KOPT-K1 (cell line): Measurements from ENCODE around the gene KCTD3.

Experiments
- H3K27ac ChIP-seq: fragments of 200-600 bp; sonication (generic); 2 replicates; pipeline ENCODE4 v1.5.1; 2016; ENCODE audit warnings: antibody characterized with exemption, mild to moderate bottlenecking, low read depth, low read length; ENCODE audit not compliant: poor library complexity, severe bottlenecking
- H3K36me3 ChIP-seq: fragments of 200-600 bp; sonication (generic); 2 replicates; pipeline ENCODE4 v1.5.1; 2017; ENCODE audit warnings: antibody characterized with exemption, mild to moderate bottlenecking, low read length, moderate library complexity; ENCODE audit not compliant: insufficient read depth
- H3K9me3 ChIP-seq: fragments of 200-600 bp; sonication (generic); 2 replicates; pipeline ENCODE4 v1.5.1; 2017; ENCODE audit warnings: antibody characterized with exemption, low read length, mild to moderate bottlenecking; ENCODE audit not compliant: insufficient read depth, poor library complexity, severe bottlenecking

The KCTD3 gene

DNA sequence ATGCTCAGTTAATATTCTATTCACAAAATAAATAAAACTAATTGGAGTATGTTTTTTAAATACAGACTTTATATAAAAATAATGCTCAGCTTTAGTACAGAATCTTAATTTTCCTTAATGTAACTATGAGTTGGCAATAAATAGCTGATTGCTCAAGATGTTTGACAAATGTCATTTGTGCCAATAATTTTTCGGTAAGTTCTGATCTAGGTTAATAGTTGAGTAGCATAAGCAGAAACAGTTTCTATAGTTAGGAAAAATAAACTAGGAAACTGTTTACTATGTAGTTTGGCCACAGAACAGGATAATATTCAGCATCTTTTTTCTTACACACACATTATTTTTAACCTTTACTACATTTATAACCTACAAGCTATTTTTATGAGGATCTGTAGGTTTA, 40.3 kb downstream of the KCTD3 start:
- Histone ChIP-seq H3K9me3 (no peaks in the 10 kb centered on the region), H3K36me3 (peaks cover 53% of the 10 kb centered on the region), H3K27ac (no peak overlapping the region)

GRCh38 chr1:215608646-215609045, 41.5 kb downstream of the KCTD3 start:
- H3K27ac ChIP-seq, result no peak overlapping the region
- no peaks in the 10 kb centered on the region for H3K9me3 ChIP-seq
- peaks cover 53% of the 10 kb centered on the region for H3K36me3 ChIP-seq

DNA sequence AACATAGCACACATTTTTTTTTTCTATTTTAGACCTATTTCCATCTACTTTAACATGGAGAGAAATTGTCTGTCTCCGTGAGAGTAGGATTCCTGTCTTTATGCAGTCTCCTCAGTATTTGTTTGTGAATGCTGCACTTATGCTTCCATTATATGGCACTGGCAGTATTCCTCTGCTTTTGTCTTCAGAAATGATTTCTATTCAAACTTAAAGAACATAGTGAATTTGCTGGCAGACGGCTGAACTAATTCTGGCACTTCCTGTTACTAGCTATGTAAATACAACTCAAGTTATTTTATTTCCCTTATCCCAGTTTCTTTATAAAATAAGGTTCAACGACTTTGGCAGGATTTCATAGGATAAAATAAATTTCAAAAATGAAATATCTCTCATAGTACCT, 45.3 kb downstream of the KCTD3 start:
- H3K9me3 ChIP-seq, result no peaks in the 10 kb centered on the region
- no peak overlapping the region for H3K27ac ChIP-seq
- peaks cover 56% of the 10 kb centered on the region for H3K36me3 ChIP-seq

GRCh38 chr1:215617979-215618378, 50.9 kb downstream of the KCTD3 start:
- H3K9me3 ChIP-seq, result no peaks in the 10 kb centered on the region
- peaks cover 61% of the 10 kb centered on the region for H3K36me3 ChIP-seq
- H3K27ac ChIP-seq, result no peak overlapping the region

GRCh38 chr1:215623162-215623561, 56.1 kb downstream of the KCTD3 start:
- H3K27ac ChIP-seq, result no peak overlapping the region
- peaks cover 38% of the 10 kb centered on the region for H3K36me3 ChIP-seq
- no peaks in the 10 kb centered on the region for H3K9me3 ChIP-seq

GRCh38 chr1:215625949-215626348, 58.8 kb downstream of the KCTD3 start:
- Histone ChIP-seq H3K9me3 (no peaks in the 10 kb centered on the region), H3K36me3 (peaks cover 17% of the 10 kb centered on the region), H3K27ac (no peak overlapping the region)

- no peaks in the 10 kb centered on the region for H3K36me3 ChIP-seq
- H3K27ac ChIP-seq, result no peak overlapping the region
Observed at GRCh38 chr1:215631040-215631439, 63.9 kb downstream of the KCTD3 start.

DNA sequence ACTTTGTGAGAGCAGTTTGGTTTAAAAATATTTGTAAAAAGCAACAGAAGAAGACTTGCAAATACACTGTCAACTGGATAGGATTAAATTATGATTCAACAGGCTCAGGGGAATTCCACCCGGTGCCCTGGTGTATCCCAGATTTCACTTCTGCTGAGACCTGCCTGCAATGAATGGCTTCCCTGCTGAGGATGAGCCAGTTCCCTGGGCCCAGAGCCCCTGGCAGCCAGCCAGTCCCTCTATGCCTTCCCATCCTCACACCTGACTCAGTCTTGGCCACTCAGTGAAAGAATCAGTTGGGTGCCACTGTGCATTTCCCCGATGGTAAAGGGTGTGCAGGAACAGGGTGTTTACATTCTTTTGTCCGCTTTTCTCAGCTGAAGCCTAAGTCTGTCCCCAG, 64.4 kb downstream of the KCTD3 start:
- Histone ChIP-seq H3K9me3 (no peaks in the 10 kb centered on the region), H3K36me3 (no peaks in the 10 kb centered on the region), H3K27ac (no peak overlapping the region)

More at GRCh38 chr1:215631040-215631439, 63.9 kb downstream of the KCTD3 start:
- no peaks in the 10 kb centered on the region for H3K9me3 ChIP-seq

- Histone ChIP-seq H3K27ac (no peak overlapping the region), H3K9me3 (no peaks in the 10 kb centered on the region), H3K36me3 (no peaks in the 10 kb centered on the region)
Observed at GRCh38 chr1:215635827-215636226, 68.7 kb downstream of the KCTD3 start.

DNA sequence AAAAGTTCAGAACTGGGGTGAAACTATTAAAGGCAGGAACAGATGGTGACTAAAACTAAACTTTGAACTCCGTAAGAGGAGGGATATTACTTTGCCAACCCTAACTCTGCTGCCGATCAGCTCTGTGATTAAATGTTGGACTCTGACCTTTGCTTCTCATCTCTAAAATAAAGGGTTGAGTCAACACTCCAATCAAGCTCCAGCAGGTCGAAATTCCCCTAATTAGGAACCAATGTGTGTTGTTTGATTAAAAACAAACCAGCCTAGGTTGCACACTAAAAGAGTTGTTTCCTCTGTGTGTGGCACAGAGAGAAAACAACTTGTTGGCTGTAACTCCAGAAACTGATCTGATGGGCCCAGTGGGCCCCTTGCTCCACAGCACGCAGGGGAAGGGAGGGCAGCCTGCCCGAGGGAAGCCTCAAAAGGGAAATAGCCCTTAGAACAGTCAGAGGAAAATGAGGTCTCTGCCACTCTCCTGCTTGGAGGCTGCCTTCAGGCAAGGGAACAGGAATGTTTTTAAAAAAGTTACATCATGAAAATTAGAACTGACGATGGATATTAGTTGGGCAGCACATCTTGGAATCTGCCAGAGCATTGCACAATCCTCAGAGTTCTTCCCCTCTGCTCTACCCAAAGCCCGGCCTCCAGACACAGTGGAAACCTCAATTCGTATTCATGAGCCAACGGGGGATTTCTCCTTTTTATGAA, 69.3 kb downstream of the KCTD3 start:
- H3K27ac ChIP-seq, result no peak overlapping the region
- no peaks in the 10 kb centered on the region for H3K36me3 ChIP-seq
- no peaks in the 10 kb centered on the region for H3K9me3 ChIP-seq

DNA sequence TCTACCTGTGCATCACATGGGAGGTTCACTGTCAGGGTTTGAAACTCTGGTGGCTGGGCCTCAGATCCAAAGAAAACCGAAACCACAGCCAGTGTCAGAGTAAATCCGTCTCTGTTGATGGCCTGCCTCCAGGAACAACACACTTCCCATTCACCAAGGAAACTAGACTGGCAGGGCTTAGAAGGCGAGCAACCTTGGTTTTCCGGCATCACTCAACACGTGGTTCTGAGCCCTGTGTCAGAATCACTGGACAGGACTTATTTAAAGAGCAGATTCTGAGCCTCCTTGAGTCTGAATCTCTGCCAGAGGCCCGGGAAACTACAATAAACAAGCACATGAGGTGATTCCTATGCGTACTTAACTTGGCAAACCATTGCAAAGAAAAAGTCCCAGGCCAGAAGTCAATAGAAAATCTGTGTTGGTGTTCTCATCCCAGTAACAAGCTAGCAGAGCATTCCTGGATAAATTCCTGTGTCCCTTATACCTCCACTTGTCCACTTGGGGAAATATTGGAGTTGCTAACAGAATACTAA, 70.0 kb downstream of the KCTD3 start:
- H3K27ac ChIP-seq, result no peak overlapping the region

GRCh38 chr1:215640429-215641148, 73.5 kb downstream of the KCTD3 start:
- Histone ChIP-seq H3K36me3 (no peaks in the 10 kb centered on the region), H3K27ac (no peak overlapping the region), H3K9me3 (no peaks in the 10 kb centered on the region)

More for the DNA sequence above, 70.0 kb downstream of the KCTD3 start:
- H3K9me3 ChIP-seq, result no peaks in the 10 kb centered on the region
- H3K36me3 ChIP-seq, result no peaks in the 10 kb centered on the region

- H3K9me3 ChIP-seq, result no peaks in the 10 kb centered on the region
- H3K27ac ChIP-seq, result no peak overlapping the region
- no peaks in the 10 kb centered on the region for H3K36me3 ChIP-seq
Observed at GRCh38 chr1:215643592-215644321, 76.7 kb downstream of the KCTD3 start.

GRCh38 chr1:215645182-215645581, 78.1 kb downstream of the KCTD3 start:
- H3K9me3 ChIP-seq, result no peaks in the 10 kb centered on the region
- H3K36me3 ChIP-seq, result no peaks in the 10 kb centered on the region
- H3K27ac ChIP-seq, result no peak overlapping the region

- Histone ChIP-seq H3K36me3 (no peaks in the 10 kb centered on the region), H3K9me3 (no peaks in the 10 kb centered on the region), H3K27ac (no peak overlapping the region)
Observed at GRCh38 chr1:215645861-215646260, 78.8 kb downstream of the KCTD3 start.
